ENCODE results near the gene TBC1D3I.
"Not testable (repeated sequence)": the region's sequence is repeated elsewhere in the genome, so short reads cannot be mapped to it uniquely, and the experiment has no call there.

TBC1D3I gene

GRCh38 chr17:36264470-36264869 lies at the start of gene TBC1D3I:
Gene TBC1D3I (minus strand): TSS chr17:36264570. CDS start chr17:36262985, 1,585 bp downstream.
- DNase-seq = not testable (repeated sequence)

DNA sequence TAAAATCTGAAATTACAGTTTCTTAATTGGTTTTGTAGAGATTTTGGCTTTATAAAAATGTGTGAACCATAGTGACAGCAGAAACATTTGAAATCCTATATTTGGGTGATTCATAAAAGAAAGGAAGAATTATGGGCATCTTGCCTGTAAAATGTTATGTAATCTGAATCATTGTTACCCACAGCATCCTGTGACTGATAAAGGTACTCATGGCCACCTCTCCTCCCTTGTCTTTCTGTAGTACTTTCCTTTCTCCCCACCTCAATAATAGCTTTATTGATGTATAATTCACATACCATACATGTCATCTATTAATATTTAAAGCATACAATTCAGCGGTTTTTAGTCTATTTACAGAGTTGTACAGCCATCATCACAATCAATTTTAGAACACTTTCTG lies 30.8 kb upstream of the TBC1D3I start:
- not testable (repeated sequence) for DNase-seq

DNA sequence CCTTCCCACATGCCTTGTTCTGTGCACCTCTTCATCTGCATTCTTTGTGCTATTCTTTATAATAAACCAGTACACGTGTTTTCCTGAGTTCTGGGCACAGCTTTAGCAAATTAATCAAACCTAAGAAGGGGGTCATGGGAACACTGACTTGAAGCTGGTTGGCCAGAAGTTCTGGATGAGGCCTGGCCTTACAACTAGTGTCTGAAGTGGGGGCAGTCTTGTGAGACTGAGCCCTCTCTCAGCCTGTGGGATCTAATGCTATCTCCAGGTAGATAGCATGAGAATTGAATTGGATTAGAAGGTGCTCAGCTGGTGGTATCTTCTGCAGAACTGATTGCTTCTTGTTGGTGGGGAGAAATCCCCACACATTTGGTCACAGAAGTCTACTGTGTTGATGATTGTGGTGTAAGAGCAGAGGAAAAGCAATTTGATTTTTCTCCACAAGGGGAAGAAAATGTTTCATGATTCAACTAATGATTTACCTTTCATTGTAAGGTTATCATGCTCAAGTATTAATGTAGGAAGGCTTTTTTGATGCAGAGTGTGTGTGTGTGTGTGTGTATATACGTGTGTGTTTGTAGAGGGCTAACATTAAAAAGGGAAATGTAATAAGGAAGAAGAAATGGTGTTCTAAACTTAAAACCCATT lies 25.7 kb upstream of the TBC1D3I start:
- not testable (repeated sequence) for DNase-seq

GRCh38 chr17:36284219-36284618 lies 19.8 kb upstream of the TBC1D3I start:
- not testable (repeated sequence) for DNase-seq

DNA sequence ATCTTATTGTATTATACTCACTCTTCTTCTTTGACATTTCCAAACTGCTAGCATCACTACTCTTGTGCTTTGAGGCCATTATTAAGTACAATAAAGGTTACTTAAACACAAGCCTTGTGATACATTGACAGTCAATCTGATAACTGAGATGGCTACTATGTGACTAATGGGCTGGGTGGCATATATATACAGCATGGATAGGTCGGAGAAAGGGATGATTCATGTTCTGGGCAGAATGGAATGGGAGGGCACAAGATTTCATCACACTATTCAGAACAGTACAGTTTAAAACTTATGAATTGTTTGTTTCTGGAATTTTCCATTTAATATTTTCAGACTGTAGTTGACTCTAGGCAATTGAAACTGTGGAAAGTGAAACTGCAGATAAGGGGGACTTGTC lies 18.9 kb upstream of the TBC1D3I start:
- not testable (repeated sequence) for DNase-seq

GRCh38 chr17:36242046-36242445 lies 22.3 kb downstream of the TBC1D3I start:
- DNase-seq = not testable (repeated sequence)

DNA sequence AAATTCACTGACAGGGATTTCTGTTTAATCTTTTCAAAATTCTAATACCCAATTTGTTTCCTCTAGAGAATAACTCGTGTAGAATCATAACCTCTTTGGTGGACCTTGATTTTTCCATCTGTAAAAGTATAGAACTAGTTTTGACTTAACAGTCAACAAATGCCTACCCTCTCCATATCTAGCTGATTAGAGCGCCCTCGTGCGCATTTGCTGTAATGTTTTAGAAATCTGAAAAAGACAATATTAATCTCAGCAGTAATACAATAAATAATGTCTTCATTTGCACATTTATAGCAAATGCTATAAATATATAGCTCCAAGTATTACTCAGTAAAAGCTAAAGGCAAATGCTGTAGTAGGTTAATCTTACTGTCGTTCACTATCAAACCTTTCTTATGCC lies 34.7 kb downstream of the TBC1D3I start:
- DNase-seq = peak; percentile 27

DNA sequence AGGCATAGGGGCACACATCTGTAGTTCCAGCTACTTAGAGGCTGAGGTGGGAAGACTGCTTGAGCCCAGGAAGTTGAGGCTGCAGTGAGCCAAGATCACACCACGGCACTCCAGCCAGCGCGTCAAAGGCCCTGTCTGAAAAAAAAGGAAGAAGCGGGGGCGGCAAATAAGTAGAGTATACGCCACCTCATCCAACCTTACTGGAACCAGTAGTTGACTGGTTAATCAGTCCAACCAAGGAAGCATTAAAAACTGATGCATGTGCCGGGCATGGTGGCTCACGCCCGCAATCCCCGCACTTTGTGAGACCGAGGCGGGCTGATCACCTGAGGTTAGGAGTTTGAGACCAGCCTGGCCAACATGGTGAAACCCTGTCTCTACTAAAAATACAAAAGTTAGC lies 41.4 kb downstream of the TBC1D3I start:
- not testable (repeated sequence) for DNase-seq

GRCh38 chr17:36221581-36222100 lies 42.7 kb downstream of the TBC1D3I start:
- DNase-seq = not testable (repeated sequence)

DNA sequence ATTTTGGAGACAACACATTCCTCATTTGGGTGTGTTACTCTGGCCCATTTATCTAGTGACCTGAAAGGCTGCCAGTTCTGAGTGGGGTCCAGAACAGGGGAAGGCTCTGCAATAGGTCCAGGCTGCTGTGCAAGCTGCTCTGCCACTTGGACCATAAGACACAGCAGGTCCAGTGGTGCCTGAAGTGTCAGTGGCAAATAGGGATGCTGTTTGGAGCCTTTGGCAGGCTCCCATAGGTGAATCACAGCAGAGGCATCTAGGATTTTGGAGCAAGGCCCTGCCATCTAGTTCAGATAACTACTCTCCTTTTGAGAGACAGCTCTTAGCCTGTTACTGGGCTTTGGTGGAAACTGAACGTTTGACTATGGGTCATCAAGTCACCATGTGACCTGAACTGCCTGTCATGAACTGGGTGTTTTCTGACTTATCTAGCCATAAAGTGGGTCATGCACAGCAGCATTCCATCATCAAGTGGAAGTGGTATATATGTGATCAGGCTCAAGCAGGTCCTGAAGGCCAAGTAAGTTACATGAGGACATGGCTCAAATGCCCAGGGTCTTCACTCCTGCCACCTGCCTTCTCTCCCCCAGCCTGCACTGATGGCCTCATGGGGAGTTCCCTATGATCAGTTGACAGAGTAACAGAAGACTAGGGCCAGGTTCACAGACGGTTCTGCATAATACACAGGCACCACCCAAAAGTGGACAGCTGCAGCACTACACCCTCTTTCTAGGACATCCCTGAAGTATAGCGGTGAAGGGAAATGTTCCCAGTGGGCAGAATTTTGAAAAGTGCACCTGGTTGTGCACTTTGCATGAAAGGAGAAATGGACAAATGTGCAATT lies 43.4 kb downstream of the TBC1D3I start:
- not testable (repeated sequence) for DNase-seq

DNA sequence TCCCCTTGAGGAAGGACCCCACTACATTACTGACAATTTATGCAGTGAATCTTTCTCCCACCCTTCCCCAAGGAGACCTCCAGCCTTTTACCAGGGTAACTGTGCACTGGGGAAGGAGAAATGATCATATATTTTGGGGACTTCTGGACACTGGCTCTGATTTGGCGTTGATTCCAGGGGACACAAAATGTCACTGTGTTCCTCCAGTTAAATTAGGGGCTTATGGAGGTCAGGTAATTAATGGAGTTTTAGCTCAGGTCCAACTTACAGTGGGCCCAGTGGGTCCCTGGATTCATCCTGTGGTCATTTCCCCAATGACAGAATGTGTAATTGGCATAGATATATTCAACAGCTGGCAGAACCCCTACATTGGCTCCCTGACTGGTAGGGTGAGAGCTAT lies 44.8 kb downstream of the TBC1D3I start:
- DNase-seq = not testable (repeated sequence)

DNA sequence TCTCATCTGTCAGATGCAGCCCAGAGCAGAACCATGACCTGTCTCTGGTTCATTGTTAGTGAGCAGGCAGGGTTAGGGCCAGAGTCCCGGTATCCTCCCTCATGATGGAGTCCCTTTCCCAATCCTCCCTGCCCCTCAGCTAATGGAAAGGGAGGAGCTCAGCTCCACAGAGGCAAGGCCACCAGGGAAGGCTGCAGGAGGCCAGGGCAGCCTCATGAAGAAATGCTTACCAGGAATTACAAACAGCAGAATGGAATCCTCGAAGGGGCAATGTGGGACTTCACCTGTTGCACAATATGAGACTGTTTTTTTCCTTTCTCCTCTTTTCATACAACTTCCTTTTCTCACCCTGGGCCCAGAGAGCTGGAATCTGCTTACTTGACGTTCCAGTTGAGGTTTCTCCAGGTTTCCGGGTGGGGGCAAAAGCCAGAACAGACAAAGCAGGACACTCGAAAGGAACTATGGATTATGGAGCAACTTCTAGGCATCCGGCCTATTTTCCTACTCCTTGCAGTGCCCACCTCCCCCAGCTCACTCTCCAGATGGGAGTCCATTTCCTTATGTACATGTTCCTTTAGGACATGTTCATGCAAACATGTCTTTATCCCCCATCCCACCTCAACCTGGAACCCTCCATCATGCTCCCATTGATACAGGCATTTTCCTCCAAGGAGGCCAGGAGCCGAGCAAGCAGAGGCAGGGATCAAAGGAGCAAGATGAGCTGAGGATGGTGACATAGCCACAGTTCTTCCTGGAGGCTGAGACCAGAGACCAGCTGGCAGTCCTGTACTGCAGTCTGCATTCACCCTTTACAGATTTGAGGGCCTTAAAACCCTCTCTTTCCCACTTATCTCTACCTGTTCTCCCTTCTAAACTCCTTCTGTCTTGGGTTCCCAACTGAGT lies 48.7 kb downstream of the TBC1D3I start:
- DNase-seq = not testable (repeated sequence)

DNA sequence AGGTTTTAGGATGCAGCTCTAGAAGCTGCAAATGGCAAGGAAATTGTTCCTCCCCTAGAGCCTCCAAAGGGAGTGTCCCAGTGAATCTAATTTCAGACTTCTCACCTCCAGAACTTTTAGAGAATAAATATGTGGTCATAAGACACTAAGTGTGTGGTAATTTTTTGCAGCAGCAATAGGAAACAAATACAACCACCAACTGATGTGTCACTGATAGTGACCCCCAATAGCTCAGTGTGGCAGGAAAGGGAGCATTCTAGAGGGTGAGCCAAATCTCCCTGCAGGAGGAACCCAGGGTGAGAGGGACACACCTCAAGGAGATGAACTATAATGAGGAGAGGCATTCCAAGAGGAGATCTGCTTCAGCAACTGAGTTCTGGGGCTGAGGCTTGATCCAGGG lies 49.5 kb downstream of the TBC1D3I start:
- no peak for DNase-seq

- no peak for DNase-seq
Observed at GRCh38 chr17:36213695-36214094, 50.7 kb downstream of the TBC1D3I start.

GRCh38 chr17:36212966-36213365 lies 51.4 kb downstream of the TBC1D3I start:
- DNase-seq = no peak

DNA sequence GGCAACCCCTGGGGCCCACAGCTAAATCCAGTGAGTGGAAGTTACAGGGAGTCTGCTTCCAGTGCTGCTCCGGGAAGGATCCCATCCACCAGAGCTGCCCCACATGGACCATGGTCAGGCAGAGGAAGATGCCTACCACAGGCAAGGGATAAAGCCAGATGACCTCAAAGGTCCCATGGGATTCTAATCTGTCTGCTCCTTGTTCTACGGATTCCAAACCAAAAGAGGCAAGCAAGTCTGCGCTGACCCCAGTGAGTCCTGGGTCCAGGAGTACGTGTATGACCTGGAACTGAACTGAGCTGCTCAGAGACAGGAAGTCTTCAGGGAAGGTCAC lies 52.1 kb downstream of the TBC1D3I start:
- DNase-seq = no peak

DNA sequence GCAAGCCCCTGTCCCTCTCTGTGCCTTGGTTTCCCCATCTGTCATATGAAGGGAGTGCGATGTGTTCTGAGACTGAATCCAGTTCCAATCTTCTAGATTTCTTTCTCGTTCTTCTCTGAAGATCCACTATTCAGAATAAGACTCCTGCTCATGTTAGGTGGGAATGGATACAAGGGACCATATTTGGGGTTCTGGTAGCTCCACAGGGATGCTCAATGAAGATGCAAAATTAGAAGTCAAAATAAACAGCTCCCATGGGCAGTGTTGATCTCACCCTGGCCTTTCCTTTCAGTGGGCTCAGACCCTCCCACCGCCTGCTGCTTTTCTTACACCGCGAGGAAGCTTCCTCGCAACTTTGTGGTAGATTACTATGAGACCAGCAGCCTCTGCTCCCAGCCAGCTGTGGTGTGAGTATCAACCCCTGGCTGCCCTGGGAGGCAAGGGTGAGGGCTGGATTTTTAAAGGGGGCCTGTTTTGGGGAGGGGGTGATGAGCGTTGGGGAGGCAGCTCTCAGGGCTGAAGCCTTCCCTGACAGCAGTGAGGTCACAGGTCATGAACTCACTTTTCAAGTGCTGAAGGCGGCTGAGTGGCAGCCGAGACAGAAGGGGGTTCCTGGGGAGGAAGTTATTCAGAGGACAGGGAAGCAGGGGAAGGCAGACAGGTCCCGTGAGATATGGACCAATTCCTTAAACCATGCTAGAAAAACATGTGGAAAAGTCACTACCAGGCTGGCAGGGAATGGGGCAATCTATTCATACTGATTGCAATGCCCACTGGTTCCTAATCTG lies 52.7 kb downstream of the TBC1D3I start:
- DNase-seq = not testable (repeated sequence)

DNA sequence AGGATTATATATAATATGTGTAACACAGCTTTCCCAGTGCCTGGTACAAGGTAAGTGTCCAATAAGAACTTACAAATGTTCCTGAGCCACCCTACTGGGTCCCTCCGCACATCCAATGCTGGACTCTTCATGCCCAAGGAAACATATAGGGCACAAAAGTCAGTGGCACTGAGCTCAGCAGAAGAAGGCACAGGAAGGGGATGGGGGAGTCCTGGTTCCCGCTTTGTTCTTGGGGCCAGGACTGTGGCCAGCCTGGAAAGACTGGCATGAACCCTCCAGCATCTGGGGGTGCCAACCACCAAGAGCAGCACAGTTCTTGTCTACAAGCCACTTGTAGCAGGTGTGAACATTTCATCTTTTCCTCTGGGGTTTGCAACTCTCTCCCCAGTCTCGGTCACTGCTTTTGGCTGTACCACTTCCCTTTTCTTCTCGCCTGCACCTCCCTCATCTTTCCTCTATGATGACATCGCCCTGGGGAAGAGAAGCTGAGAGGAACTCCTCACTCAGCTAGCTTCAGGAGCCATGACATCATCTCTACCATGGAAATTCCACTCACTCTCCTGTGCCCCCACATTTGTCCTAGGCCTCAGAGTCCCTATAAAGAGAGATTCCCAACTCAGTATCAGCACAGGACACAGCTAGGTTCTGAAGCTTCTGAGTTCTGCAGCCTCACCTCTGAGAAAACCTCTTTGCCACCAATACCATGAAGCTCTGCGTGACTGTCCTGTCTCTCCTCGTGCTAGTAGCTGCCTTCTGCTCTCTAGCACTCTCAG lies 53.7 kb downstream of the TBC1D3I start, which contains the start of gene CCL4L2:
TSS of gene CCL4L2 (plus strand) at position 625 of the 773 bp plus-strand sequence.
- not testable (repeated sequence) for DNase-seq

DNA sequence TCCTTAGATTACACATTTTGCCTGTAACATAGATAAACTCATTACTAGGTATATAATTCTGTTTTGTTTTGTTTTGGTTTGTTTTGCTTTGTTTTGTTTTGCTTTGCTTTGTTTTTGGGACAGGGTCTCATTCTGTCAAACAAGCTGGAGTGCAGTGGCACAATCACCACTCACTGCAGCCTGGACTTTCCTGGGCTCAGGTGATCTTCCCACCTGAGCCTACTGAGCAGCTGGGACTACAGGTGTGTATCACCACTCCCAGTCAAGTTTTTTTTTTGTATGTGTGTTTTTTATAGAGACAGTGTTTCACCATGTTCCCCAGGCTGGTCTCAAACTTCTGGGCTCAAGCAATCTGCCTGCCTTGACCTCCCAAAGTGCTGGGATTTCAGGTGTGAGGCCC lies 54.8 kb downstream of the TBC1D3I start:
- DNase-seq = no peak

GRCh38 chr17:36207383-36207782 lies 57.0 kb downstream of the TBC1D3I start:
- not testable (repeated sequence) for DNase-seq

DNA sequence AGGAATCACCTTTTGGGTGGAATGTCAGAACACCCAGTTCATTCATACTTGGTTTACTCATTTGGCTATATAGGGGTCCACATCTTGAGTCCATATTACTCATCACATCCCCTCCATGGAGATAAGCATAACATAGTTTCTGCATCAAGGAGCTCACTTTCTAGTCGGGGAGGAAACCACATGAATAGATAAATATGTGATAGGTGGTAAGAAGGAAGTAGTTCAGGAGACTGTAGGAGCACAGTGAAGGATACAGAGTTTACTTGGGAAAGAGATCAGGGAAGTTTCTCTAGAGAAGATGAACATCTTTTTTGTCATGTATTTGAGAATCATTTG lies 57.9 kb downstream of the TBC1D3I start:
- DNase-seq = not testable (repeated sequence)

All from activated CD4-positive, alpha-beta T cell treated with anti-CD3 and anti-CD28 coated beads, Interleukin-2, Interleukin-6, amounts not matched to agents 100 ng/mL and 50 ng/mL, durations not matched to agents 16 hours and 8 hours (primary cell).